HG03159 (cell line): Measurements from ENCODE around the gene TMEM204.

ENCODE experiments used
- ATAC-seq: cut with Tn5 transposase; IDR thresholded peaks from one replicate; pipeline ENCODE4 v1.9.1; 2021; ENCODE audit warnings: mild to moderate bottlenecking, moderate library complexity; ENCODE audit not compliant: unreplicated experiment

Gene TMEM204

GRCh38 chr16:1518626-1519135 lies 14.8 kb upstream of the TMEM204 start:
- no peak for ATAC-seq

GRCh38 chr16:1519831-1520230 lies 13.6 kb upstream of the TMEM204 start:
- no peak for ATAC-seq

- no peak for ATAC-seq
These were observed 13.0 kb upstream of the TMEM204 start for GRCh38 chr16:1520461-1520860.

- no peak for ATAC-seq
These were observed 9.8 kb upstream of the TMEM204 start for GRCh38 chr16:1523581-1524245.

- no peak for ATAC-seq
These were observed 9.1 kb upstream of the TMEM204 start for GRCh38 chr16:1524366-1524765.

- no peak for ATAC-seq
These were observed 7.4 kb upstream of the TMEM204 start for GRCh38 chr16:1525871-1526607.

- no peak for ATAC-seq
These were observed 6.6 kb upstream of the TMEM204 start for GRCh38 chr16:1526608-1527555.

GRCh38 chr16:1527836-1528811 lies 5.3 kb upstream of the TMEM204 start:
- ATAC-seq = no peak

GRCh38 chr16:1528921-1529537 lies 4.4 kb upstream of the TMEM204 start:
- ATAC-seq = no peak

- no peak for ATAC-seq
These were observed 3.0 kb upstream of the TMEM204 start for GRCh38 chr16:1530349-1530882.

GRCh38 chr16:1530883-1531637 lies 2.4 kb upstream of the TMEM204 start:
- ATAC-seq = no peak

- ATAC-seq = no peak
These were observed 1.9 kb upstream of the TMEM204 start for GRCh38 chr16:1531638-1531910.

GRCh38 chr16:1532081-1532760 lies 1.2 kb upstream of the TMEM204 start:
- ATAC-seq = no peak

GRCh38 chr16:1532771-1533170 lies 695 bp upstream of the TMEM204 start:
- no peak for ATAC-seq

GRCh38 chr16:1534021-1535020 lies 855 bp downstream of the TMEM204 start:
- ATAC-seq = no peak

GRCh38 chr16:1535391-1536291 lies 2.2 kb downstream of the TMEM204 start:
- no peak for ATAC-seq
